ENCODE results near the gene ZP4.

DNA sequence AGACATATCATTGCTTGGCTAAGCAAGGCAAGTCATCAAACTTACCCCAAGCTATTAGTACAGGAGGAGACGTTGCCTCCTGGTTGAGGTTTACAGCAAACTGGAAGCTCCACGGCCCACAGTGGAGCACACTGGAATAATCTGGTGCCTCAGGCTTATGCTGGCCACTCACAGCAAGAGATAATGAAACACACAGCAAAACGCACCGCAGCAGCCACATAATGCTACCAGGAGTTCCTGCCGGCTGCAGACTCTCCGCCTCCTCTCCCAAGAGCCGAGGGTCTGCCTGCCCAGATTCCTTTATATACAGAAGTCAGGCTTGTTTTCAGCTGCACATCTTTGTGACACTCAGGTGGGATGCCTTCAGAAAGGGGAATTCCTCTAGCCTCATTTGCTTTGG is 306 bp downstream of the ZP4 start:
- TF ChIP-seq, protein P1, sequence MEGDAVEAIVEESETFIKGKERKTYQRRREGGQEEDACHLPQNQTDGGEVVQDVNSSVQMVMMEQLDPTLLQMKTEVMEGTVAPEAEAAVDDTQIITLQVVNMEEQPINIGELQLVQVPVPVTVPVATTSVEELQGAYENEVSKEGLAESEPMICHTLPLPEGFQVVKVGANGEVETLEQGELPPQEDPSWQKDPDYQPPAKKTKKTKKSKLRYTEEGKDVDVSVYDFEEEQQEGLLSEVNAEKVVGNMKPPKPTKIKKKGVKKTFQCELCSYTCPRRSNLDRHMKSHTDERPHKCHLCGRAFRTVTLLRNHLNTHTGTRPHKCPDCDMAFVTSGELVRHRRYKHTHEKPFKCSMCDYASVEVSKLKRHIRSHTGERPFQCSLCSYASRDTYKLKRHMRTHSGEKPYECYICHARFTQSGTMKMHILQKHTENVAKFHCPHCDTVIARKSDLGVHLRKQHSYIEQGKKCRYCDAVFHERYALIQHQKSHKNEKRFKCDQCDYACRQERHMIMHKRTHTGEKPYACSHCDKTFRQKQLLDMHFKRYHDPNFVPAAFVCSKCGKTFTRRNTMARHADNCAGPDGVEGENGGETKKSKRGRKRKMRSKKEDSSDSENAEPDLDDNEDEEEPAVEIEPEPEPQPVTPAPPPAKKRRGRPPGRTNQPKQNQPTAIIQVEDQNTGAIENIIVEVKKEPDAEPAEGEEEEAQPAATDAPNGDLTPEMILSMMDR (IDR thresholded peaks at IDR 0.05): no peak
- TF ChIP-seq POLR2A (IDR thresholded peaks at IDR 0.05): no peak
